ENCODE measurements around the gene IFT52. TPM values are rescaled to one million over a fixed set of nuclear protein-coding genes. Genes with fewer than 3 reads are reported as not detected.

Gene IFT52
- total RNA-seq, 2 experiments from 2014 or later, result 22.7 to 24.7 TPM

DNA sequence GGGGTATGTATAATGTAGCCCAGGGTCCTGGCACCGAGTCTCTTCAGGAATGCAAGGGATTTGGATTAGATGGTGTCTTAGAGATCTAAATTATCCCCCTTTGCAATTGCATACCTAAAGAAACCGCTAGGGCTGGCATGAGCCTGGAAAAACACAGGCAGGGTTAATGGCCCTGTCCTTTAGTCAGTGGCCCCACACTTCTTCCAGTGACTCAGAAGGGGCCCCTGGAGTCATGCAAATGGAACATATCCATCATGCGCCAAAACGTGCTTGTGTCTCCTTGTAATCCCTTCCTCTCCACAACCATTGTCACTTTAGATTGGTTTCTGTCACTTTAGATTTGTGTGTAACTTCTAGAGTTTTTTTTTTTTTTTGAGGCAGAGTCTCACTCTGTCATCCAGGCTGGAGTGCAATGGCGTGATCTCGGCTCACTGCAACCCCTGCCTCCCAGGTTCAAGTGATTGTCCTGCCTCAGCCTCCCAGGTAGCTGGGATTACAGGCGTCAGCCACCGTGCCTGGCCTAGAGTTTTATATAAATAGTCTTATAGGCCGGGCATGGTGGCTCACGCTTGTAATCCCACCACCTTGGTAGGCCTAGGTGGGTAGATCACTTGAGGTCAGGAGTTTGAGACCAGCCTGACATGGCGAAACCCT, 67.5 kb downstream of the IFT52 start:
- H3K36me3 ChIP-seq (ENCODE audit: insufficient read depth, low read length), result no peaks in the 10 kb centered on the region; the same call in 1 of the 2 replicates
- ChIA-PET POLR2A (interaction anchor here (0.7 kb wide), 1 partner anchor 23 kb away, joined by 3 read pairs; no protein-coding TSS in a partner anchor), CTCF (ENCODE audit: unreplicated experiment) (interaction anchor here (0.6 kb wide), 1 partner anchor 20 kb away, joined by 3 read pairs; no protein-coding TSS in a partner anchor)
- H3K9me3 ChIP-seq (ENCODE audit: low read length), result no peaks in the 10 kb centered on the region
- peak overlapping the region; percentile 94 for H3K4me2 ChIP-seq (ENCODE audit: low read length)
- BruUV-seq (replicated peaks), result no TSS peak
- peaks cover 19% of the 10 kb centered on the region for H3K4me1 ChIP-seq (ENCODE audit: insufficient read depth, low read length, poor library complexity, severe bottlenecking)
- no peaks in the 10 kb centered on the region for H3K79me2 ChIP-seq (ENCODE audit: insufficient read depth, low read depth, low read length)
- DNase-seq (ENCODE audit: low spot score), result no peak
- peak overlapping the region; percentile 66; the same call in 1 of the 2 replicates for H2AFZ ChIP-seq (ENCODE audit: low read length)
- no peaks in the 10 kb centered on the region for H3K9me2 ChIP-seq (ENCODE audit: insufficient read depth, low read length)
- intact Hi-C loops (cut with micrococcal nuclease; ENCODE audit: unreplicated experiment), result no loop called here
- H3K27ac ChIP-seq (ENCODE audit: low read depth, low read length, poor library complexity, severe bottlenecking), result peak overlapping the region; percentile 62
- no peak for TF ChIP-seq EZH2phosphoT487 (IDR thresholded peaks at IDR 0.05; ENCODE audit: borderline replicate concordance, low read depth, low read length)
- TF ChIP-seq, protein P1, sequence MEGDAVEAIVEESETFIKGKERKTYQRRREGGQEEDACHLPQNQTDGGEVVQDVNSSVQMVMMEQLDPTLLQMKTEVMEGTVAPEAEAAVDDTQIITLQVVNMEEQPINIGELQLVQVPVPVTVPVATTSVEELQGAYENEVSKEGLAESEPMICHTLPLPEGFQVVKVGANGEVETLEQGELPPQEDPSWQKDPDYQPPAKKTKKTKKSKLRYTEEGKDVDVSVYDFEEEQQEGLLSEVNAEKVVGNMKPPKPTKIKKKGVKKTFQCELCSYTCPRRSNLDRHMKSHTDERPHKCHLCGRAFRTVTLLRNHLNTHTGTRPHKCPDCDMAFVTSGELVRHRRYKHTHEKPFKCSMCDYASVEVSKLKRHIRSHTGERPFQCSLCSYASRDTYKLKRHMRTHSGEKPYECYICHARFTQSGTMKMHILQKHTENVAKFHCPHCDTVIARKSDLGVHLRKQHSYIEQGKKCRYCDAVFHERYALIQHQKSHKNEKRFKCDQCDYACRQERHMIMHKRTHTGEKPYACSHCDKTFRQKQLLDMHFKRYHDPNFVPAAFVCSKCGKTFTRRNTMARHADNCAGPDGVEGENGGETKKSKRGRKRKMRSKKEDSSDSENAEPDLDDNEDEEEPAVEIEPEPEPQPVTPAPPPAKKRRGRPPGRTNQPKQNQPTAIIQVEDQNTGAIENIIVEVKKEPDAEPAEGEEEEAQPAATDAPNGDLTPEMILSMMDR (conservative IDR thresholded peaks at IDR 0.05; ENCODE audit: low read length), result 0 out of 2 replicates have a peak, but pooled peaks have one; percentile 16
- peak overlapping the region; percentile 79 for H3K4me3 ChIP-seq (ENCODE audit: low read depth, low read length, poor library complexity, severe bottlenecking)
- H4K20me1 ChIP-seq (ENCODE audit: insufficient read depth, low read length), result no peaks in the 10 kb centered on the region

DNA sequence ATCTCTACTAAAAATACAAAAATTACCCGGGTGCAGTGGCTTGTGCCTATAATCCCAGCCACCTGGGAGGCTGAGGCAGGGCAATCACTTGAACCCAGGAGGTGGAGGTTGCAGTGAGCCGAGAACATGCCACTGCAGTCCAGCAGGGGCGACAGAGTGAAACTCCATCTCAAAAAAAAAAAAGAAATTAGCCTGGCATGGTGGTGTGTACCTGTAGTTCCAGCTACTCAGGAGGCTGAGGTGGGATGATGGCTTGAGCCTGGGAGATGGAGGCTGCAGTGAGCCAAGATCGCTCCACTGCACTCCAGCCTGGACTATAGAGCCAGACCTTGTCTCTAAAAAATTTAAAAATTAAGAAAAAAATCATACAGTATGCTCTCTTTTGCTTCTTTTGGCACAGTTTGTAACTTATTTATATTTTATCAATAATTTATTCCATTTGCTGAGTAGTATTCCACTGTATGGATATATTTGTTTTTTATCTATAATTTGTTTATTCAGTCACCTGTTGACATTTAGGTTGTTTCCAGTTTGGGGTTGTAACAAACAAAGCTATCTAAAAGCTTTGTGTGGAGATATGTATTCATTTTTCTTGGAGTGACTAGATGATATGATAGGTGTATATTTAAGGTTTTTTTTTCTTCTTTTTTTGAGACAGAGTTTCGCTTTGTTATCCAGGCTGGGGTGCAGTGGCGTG, 68.1 kb downstream of the IFT52 start:
- Histone ChIP-seq H3K79me2 (ENCODE audit: insufficient read depth, low read depth, low read length) (no peaks in the 10 kb centered on the region), H3K4me2 (ENCODE audit: low read length) (peak overlapping the region; percentile 94), H3K36me3 (ENCODE audit: insufficient read depth, low read length) (no peaks in the 10 kb centered on the region; the same call in 1 of the 2 replicates), H3K27ac (ENCODE audit: low read depth, low read length, poor library complexity, severe bottlenecking) (peak overlapping the region; percentile 62), H3K4me3 (ENCODE audit: low read depth, low read length, poor library complexity, severe bottlenecking) (peak overlapping the region; percentile 79), H3K4me1 (ENCODE audit: insufficient read depth, low read length, poor library complexity, severe bottlenecking) (peaks cover 26% of the 10 kb centered on the region), H4K20me1 (ENCODE audit: insufficient read depth, low read length) (no peaks in the 10 kb centered on the region), H3K9me2 (ENCODE audit: insufficient read depth, low read length) (no peaks in the 10 kb centered on the region), H2AFZ (ENCODE audit: low read length) (no peak overlapping the region), H3K9me3 (ENCODE audit: low read length) (no peaks in the 10 kb centered on the region)
- TF ChIP-seq, protein P1 (conservative IDR thresholded peaks at IDR 0.05; ENCODE audit: low read length), result peak; percentile 60
- no peak for TF ChIP-seq EZH2phosphoT487 (IDR thresholded peaks at IDR 0.05; ENCODE audit: borderline replicate concordance, low read depth, low read length)
- peak; percentile 45 for DNase-seq (ENCODE audit: low spot score)
- intact Hi-C loops (cut with micrococcal nuclease; ENCODE audit: unreplicated experiment), result no loop called here
- BruUV-seq (replicated peaks), result no TSS peak
- CTCF ChIA-PET (ENCODE audit: unreplicated experiment), result interaction anchor here (0.6 kb wide), 2 partner anchors 20 to 167 kb away, joined by 3 read pairs; no protein-coding TSS in a partner anchor
- POLR2A ChIA-PET, result interaction anchor here (0.7 kb wide), 1 partner anchor 22 kb away, joined by 3 read pairs; no protein-coding TSS in a partner anchor

Data from OCI-LY7 (cell line).